NB4 (cell line): Measurements from ENCODE around the gene FBXO11.
"Not testable (repeated sequence)": the region's sequence is repeated elsewhere in the genome, so short reads cannot be mapped to it uniquely, and the experiment has no call there.

ENCODE experiments used
- DNase-seq: peaks from one replicate; pipeline ENCODE4 v3.0.0; 2010; ENCODE audit warnings: low read depth
- H3K4me3 ChIP-seq: one replicate; pipeline ENCODE4 v1.5.1; 2011; ENCODE audit warnings: mild to moderate bottlenecking, low read depth, low read length, moderate library complexity
- CTCF ChIP-seq: IDR thresholded peaks from one replicate; pipeline ENCODE4 v1.5.1; 2012; ENCODE audit warnings: low read depth, low read length
- MAX ChIP-seq: IDR thresholded peaks from 2 replicates; pipeline ENCODE4 v1.6.1; 2011; ENCODE audit warnings: low read depth, low read length
- MYC ChIP-seq: IDR thresholded peaks from 2 replicates; pipeline ENCODE4 v1.6.1; 2011; ENCODE audit warnings: low read depth, low read length
- POLR2A ChIP-seq: IDR thresholded peaks from 2 replicates; pipeline ENCODE4 v1.6.1; 2011; ENCODE audit warnings: mild to moderate bottlenecking; ENCODE audit not compliant: insufficient read length; ENCODE audit errors: extremely low read depth

FBXO11 gene

GRCh38 chr2:47908682-47909081 is 2.4 kb upstream of the FBXO11 start:
- no peak for DNase-seq
- TF ChIP-seq MAX (no peak), POLR2A (no peak)
- no peak overlapping the region for H3K4me3 ChIP-seq

GRCh38 chr2:47907039-47907781 is 912 bp upstream of the FBXO11 start:
- TF ChIP-seq MYC (no peak; the same call in 1 of the 2 replicates), POLR2A (no peak), CTCF (peak; percentile 56), MAX (no peak)
- DNase-seq: peak; percentile 21
- peak overlapping the region; percentile 60 for H3K4me3 ChIP-seq

- no peak for TF ChIP-seq CTCF
- TF ChIP-seq POLR2A: no peak
- TF ChIP-seq MAX: no peak
- no peak for TF ChIP-seq MYC
- H3K4me3 ChIP-seq: peak overlapping the region; percentile 90
- DNase-seq: peak; percentile 79
Observed at GRCh38 chr2:47905386-47906156, 727 bp downstream of the FBXO11 start.

GRCh38 chr2:47903781-47904490 is 2.4 kb downstream of the FBXO11 start:
- peak overlapping the region; percentile 90 for H3K4me3 ChIP-seq
- peak; percentile 63 for DNase-seq
- no peak for TF ChIP-seq MYC
- no peak for TF ChIP-seq CTCF

- not testable (repeated sequence) for DNase-seq, H3K4me3 ChIP-seq
Observed at GRCh38 chr2:47901892-47902291, 4.4 kb downstream of the FBXO11 start.

- TF ChIP-seq POLR2A (no peak), MYC (no peak), CTCF (no peak), MAX (no peak)
- DNase-seq: no peak
- no peak overlapping the region for H3K4me3 ChIP-seq
Observed at GRCh38 chr2:47900857-47901256, 5.4 kb downstream of the FBXO11 start.
